ENCODE results near the gene DNMT3B.
A peak's percentile ranks its signal among the peaks of the same experiment; 100 is the strongest.

The DNMT3B gene

DNA sequence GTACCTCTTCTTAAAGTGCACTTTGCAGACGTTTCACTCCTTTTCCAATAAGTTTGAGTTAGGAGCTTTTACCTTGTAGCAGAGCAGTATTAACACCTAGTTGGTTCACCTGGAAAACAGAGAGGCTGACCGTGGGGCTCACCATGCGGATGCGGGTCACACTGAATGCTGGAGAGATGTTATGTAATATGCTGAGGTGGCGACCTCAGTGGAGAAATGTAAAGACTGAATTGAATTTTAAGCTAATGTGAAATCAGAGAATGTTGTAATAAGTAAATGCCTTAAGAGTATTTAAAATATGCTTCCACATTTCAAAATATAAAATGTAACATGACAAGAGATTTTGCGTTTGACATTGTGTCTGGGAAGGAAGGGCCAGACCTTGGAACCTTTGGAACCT is 86.7 kb downstream of the DNMT3B start:
- peaks cover 90% of the 10 kb centered on the region for H3K36me3 ChIP-seq
- H3K27ac ChIP-seq: peak overlapping the region; percentile 3
- TF ChIP-seq, protein P1, sequence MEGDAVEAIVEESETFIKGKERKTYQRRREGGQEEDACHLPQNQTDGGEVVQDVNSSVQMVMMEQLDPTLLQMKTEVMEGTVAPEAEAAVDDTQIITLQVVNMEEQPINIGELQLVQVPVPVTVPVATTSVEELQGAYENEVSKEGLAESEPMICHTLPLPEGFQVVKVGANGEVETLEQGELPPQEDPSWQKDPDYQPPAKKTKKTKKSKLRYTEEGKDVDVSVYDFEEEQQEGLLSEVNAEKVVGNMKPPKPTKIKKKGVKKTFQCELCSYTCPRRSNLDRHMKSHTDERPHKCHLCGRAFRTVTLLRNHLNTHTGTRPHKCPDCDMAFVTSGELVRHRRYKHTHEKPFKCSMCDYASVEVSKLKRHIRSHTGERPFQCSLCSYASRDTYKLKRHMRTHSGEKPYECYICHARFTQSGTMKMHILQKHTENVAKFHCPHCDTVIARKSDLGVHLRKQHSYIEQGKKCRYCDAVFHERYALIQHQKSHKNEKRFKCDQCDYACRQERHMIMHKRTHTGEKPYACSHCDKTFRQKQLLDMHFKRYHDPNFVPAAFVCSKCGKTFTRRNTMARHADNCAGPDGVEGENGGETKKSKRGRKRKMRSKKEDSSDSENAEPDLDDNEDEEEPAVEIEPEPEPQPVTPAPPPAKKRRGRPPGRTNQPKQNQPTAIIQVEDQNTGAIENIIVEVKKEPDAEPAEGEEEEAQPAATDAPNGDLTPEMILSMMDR (IDR thresholded peaks at IDR 0.05): no peak
- no peaks in the 10 kb centered on the region for H3K27me3 ChIP-seq
- H3K4me3 ChIP-seq (ENCODE audit: low read depth in 1 of 2, low read length in 1 of 2): no peak overlapping the region
- no peaks in the 10 kb centered on the region for H3K4me1 ChIP-seq (ENCODE audit: control insufficient read depth in 1 of 2, insufficient read depth in 1 of 2, low read depth in 1 of 2, low read length in 1 of 2)
- no peaks in the 10 kb centered on the region for H3K9me3 ChIP-seq

DNA sequence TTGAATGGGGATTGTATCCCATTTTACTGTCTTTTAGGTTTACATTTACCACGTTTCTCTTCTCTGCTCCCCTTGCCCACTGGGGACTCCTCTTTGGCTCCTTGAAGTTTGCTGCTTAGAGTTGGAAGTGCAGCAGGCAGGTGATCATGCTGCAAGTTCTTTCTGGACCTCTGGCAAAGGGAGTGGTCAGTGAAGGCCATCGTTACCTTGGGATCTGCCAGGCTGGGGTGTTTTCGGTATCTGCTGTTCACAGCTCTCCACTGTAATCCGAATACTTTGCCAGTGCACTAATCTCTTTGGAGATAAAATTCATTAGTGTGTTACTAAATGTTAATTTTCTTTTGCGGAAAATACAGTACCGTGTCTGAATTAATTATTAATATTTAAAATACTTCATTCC is 87.4 kb downstream of the DNMT3B start:
- Histone ChIP-seq H3K9me3 (no peaks in the 10 kb centered on the region), H3K4me1 (ENCODE audit: control insufficient read depth in 1 of 2, insufficient read depth in 1 of 2, low read depth in 1 of 2, low read length in 1 of 2) (no peaks in the 10 kb centered on the region), H3K27ac (no peak overlapping the region), H3K27me3 (no peaks in the 10 kb centered on the region), H3K4me3 (ENCODE audit: low read depth in 1 of 2, low read length in 1 of 2) (no peak overlapping the region), H3K36me3 (peaks cover 87% of the 10 kb centered on the region)
- TF ChIP-seq, protein P1 (IDR thresholded peaks at IDR 0.05): no peak

DNA sequence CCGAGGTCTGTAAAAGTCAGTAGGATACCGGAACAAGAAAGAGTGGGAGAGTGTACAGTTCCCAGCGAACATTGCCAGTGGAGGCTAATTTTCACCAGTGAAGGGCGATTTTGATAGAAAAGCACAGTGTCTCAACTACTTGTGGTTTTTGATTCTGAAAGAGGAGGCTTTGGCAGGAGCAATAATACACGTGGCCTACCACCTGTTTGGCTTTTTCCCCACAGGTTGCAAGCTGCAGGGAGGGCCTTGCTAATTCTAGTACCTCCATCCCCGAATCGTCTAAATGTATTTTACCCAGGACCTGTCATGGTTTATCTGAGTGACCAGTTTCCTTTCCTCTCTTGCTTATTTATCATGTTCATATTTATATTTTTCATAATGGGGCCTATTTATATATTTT is 93.2 kb downstream of the DNMT3B start:
- peaks cover 66% of the 10 kb centered on the region for H3K36me3 ChIP-seq
- no peaks in the 10 kb centered on the region for H3K4me1 ChIP-seq (ENCODE audit: control insufficient read depth in 1 of 2, insufficient read depth in 1 of 2, low read depth in 1 of 2, low read length in 1 of 2)
- H3K9me3 ChIP-seq: no peaks in the 10 kb centered on the region
- no peaks in the 10 kb centered on the region for H3K27me3 ChIP-seq
- H3K4me3 ChIP-seq (ENCODE audit: low read depth in 1 of 2, low read length in 1 of 2): no peak overlapping the region
- TF ChIP-seq, protein P1 (IDR thresholded peaks at IDR 0.05): no peak
- H3K27ac ChIP-seq: no peak overlapping the region

DNA sequence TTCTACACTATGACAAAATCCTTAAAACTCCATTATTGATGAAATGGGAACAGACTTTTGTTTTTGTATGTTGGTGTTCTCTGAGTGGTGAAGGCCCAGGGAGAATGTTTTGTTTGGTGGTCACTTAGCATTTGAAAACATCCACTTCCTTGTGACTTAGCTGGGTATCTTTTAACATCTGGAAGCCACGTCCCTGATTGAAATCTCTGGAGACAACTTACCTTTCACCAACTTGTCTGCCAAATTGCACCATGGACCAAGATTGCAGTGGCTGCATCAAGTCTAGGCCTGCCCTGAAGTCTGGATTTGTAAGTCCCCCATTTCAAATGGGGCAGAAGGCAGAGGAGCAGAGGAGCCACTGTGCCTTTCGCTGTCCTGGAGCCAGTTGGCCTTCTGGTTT is 96.0 kb downstream of the DNMT3B start:
- Histone ChIP-seq H3K36me3 (peaks cover 48% of the 10 kb centered on the region), H3K4me3 (ENCODE audit: low read depth in 1 of 2, low read length in 1 of 2) (no peak overlapping the region), H3K27me3 (no peaks in the 10 kb centered on the region), H3K27ac (no peak overlapping the region), H3K9me3 (no peaks in the 10 kb centered on the region), H3K4me1 (ENCODE audit: control insufficient read depth in 1 of 2, insufficient read depth in 1 of 2, low read depth in 1 of 2, low read length in 1 of 2) (no peaks in the 10 kb centered on the region)
- TF ChIP-seq, protein P1 (IDR thresholded peaks at IDR 0.05): no peak

Data from neutrophil (primary cell).